Hematopoietic multipotent progenitor cell (in vitro differentiated cells): ENCODE measurements around the gene PAQR5. TPM values are rescaled to one million over a fixed set of nuclear protein-coding genes. Genes with fewer than 3 reads are reported as not detected.
"Not testable (repeated sequence)": the region's sequence is repeated elsewhere in the genome, so short reads cannot be mapped to it uniquely, and the experiment has no call there.

Experiments
- DNase-seq, 3 donors: peaks; one replicate each; pipeline ENCODE4 v3.0.0-alpha.2; 2011 to 2015; ENCODE audit warnings: low read depth in 2 of 3, low spot score in 2 of 3
- total RNA-seq: library from RNA; depleted of rRNA; stranded (reverse); fragments of >200 nt; gene quantifications from one replicate; pipeline ENCODE4 v1.2.3, GENCODE V29; 2012

Gene PAQR5
- total RNA-seq, 1 donor: 0.27 TPM

DNA sequence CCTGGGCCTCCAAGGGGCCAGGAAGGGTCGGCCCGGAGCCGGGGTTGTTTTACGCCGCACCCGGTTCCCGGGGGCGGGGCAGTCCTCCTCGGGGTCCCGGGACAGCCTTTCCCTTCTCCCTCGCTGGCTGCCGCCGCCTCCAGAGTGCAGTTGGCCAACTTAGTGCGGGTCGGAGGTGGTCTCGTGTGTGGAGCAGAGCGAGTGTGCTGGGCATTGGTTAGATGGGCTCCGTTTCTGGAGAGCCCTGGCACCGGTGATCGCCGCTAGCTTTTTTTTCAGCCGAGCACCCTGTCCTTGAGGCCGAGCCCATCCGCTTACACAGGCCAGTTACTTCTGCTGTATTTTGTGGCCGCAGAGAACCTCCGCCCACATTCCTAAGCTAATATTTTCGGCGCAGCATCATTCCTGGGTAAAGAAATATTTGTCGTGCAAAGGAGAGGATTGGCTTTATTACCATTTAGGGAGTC, 116.0 kb downstream of the PAQR5 start:
- DNase-seq: peak in 1 of 3 donors; percentile 28

DNA sequence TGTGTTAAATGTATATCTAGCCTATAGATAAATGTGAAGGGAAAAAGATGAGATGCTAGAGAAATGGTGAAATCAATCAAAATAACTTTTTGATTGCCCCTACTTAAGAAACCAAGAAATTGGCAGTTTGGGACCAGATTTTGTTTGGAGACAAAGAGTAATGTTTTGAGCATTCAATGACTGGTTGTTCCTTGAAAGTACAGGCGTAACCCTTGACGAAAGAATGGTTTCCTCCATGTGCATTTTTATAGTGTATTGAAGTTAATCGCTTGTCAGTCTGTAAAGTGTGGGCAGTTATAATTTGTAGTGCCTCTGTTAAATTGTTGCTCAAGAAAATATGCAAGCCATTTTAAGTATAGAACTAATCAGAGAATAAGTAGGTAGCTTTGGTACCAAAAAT, 116.7 kb downstream of the PAQR5 start:
- no peak for DNase-seq

DNA sequence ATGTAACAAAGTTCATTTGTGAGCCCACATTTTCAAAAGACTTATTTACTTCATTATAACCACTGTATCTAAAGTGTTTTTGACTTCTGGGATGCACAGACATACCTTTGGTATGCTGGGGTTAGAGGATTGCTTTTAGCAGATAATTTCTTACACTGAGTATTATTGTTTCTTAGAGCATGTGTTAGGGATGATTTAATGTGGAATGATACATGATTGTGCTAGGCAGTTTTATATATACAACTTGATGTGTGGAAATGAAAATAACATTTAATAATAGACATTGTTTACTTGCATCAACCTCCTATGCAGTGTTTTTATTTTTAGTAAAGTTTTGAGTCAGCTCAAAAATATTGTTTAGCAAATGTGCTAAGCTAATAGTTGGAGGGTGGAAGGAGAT, 118.9 kb downstream of the PAQR5 start:
- no peak for DNase-seq

DNA sequence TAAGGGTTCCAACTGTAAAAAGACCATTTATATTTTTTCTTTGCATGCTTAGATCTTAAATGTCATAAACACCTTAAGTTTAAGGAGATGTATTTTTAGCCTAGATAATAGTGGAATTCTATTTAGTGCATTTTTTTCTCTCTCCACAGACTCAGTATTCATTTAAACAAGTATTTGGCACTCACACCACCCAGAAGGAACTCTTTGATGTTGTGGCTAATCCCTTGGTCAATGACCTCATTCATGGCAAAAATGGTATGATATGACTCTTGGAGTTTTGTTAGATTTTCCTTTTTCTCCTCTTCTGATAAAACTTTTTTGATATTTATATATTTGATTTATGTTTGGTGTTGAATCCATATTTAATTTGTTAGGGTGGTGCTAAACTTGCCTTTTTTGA, 122.8 kb downstream of the PAQR5 start:
- DNase-seq: no peak

DNA sequence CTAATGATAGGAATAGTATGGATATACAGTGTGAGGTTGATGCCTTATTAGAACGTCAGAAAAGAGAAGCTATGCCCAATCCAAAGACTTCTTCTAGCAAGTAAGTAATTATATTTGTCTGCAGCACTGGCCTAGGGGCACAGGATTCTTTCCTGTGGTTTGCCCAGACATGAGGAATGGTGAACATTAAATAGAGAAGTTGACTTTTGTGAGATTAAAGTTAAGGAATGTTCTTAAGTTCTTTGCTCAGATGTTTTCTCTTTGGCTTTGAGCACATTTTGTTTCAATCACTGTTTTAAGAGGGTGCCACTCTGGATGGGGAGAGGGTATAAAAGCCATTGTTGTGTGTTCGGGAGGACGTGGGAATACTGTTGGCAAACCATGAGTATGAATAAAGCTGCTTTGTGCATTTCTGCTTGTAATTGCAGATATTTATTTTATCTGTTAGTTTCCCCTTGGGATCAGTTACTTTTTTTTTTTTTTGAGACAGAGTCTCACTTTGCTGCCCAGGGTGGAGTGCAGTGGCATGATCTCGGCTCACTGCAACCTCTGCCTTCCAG, 123.7 kb downstream of the PAQR5 start:
- DNase-seq: no peak

DNA sequence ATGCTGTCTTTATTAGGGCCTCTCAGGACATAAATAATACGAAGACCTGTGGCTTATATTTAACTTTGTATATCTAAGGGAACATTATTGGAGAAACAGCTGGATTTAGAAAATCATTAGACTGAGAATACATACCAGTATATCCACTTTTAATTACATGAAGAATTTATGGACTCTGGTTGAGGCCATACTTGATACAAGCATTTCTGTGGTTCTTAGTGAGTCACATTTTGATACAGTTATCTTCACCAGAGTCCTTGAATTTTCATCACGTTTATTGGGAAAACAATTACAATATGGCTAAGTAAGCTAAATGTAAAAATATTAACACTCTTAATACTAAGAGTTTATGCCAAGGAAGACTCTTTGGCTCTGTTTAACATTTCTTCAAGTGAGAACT, 125.3 kb downstream of the PAQR5 start:
- no peak for DNase-seq

DNA sequence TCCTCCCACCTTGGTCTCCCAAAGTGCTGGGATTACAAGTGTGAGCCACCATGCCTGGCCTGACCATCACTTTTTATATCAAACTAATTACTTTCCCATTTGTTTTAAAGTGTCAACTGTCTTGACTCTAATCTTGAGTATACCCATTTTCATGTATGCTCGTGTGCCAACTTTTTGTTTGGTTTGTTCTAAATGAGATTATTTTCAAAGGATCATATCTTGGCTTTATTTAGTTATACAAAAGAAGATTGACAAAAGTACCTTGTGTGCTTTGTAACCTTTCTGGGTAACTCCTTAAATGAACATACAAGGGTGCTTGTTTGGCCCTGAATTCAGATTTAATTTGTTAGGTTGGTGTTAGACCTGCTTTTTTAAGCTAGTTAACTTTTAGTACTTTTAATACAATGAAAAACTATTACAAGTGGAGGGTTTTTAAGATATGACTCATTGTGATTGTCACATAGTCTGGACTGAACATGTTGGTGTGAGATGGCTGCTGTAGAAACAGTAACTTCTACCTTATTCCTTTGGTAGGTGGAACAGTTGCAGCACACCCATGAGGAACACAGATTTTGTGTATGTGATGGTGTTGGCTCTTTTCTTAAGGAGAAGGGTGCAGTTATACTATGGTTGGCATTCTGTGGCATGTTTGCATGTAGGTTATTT, 126.2 kb downstream of the PAQR5 start:
- no peak for DNase-seq

DNA sequence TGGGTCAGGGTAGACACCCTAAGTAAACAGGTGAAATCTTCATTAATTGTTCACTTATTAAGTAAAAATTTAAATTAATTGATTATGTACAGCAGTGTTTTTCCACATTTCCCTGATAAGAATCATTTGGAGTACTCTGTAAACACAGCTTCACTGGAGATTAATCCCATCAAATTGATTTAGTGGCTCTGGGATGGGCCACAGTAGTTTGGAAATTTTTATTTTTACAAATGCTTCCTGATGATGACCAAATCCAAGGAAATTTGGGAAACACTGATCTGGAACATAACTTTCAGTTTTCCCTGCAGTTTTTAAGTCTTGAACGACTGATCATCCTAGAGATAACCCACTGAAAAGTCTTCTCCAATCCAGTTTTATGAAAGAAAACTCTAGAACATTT, 135.1 kb downstream of the PAQR5 start:
- no peak for DNase-seq

DNA sequence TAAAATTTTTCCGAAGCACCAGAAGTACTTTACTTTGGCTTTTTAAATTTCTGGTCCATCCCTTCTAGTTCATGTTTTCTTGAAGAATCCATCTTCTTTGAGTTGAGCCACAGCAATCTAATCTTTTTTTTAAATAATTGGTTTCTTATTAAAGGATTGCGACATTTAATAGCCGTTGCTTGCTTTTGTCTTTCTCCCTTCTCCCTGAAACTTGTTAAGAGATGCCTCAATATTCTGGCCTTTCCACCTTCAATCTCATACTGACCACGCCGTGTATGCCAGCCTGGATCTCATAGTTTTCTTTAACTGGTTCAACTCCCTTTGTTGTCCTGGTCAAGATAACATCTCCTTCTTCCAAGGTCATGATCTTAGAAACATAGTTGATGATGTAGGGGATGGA, 135.5 kb downstream of the PAQR5 start:
- DNase-seq: no peak

DNA sequence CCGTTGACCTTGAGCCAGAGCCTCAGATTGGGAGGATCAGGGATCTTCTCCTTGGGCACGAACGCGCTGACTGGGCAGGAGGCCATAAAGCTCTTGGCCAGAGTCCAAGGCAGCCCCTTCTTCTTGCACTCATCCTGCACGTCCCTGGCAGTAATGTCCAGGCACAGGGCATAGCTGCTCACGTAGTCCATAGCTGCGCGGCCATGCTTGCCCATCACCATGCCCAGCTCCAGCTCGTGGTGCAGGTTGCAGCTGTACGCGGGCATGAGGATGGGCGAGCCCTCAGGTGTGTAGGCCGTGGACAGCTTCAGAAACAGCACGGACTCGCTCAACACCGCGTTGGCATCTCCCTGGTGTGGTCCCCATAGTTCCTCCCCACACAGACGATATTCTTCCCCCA, 136.0 kb downstream of the PAQR5 start:
- no peak for DNase-seq

DNA sequence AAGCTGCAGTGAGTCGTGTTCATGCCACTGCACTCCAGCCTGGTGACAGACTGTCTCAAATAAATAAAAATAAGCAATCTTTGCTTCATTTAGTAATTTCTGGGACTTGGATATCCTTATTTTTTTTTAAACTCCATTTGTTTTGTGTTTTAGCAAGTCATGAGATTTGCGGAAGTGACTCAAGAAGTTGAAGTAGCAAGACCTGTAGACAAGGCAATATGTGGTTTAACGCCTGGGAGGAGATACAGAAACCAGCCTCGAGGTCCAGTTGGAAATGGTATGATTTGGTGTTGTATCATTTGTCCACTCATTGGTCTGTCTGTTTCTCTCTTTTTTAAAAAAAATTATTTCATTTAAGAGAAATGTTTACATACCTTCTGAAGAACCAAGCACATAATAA, 137.3 kb downstream of the PAQR5 start:
- peak in 1 of 3 donors; percentile 11 for DNase-seq

DNA sequence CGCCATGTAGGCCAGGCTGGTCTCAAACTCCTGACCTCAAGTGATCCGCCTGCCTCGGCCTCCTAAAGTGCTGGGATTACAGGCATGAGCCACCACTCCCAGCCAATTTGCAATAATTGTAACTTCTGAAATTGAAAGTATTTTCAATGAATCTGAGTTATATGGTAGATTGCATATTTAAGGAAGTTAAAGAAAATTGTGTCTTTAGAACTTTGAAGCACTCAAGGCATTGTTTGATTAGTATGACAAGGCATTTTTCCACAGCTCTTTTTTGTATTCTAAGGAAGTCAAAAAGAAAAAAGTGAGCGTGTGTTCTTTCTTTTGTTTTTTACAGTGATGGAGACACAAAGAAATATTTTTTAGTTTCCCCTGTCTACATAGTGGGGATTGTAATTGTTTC, 138.2 kb downstream of the PAQR5 start:
- peak in 1 of 3 donors; percentile 68 for DNase-seq

DNA sequence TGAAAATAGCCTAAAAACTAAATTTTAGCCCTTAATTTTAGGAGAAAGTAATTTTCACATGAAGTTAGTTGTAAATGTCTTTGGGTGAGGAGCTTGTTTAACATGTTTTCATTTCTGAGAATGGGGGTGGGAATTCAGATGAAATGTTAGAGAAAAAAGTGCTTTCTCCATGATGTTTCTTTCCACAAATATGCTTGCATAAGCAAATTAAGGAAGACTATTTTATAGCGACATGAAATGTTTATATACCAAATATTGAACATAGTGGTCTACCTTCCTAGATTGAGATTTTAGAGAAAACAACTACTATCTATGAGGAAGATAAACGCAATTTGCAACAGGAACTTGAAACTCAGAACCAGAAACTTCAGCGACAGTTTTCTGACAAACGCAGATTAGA, 140.9 kb downstream of the PAQR5 start:
- DNase-seq: no peak

DNA sequence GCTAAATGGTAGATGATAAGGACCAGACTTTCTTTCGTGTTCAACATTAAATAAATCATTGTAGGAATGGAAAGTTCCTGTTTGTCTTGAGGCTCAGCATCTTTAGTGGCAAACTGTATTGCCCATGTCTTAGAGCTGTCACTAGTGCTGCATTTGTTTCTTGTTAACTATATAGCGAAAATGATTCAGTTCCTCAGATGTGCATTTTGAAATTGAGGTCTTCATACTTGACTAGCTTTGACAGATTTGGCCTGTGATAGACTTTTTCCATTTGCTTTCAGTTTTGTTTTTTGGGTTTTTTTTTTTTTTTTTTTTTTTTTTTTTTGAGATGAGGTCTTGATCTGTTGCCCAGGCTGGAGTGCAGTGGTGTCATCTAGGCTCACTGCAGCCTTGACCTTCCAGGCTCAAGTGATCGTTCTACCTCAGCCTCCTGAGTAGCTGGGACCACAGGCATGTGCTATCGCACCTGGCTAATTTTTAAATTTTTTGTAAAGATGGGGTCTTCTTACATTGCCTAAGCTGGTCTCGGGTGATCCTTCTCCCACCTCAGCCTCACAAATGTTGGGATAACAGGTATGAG, 144.4 kb downstream of the PAQR5 start:
- peak in 1 of 3 donors; percentile 20 for DNase-seq

DNA sequence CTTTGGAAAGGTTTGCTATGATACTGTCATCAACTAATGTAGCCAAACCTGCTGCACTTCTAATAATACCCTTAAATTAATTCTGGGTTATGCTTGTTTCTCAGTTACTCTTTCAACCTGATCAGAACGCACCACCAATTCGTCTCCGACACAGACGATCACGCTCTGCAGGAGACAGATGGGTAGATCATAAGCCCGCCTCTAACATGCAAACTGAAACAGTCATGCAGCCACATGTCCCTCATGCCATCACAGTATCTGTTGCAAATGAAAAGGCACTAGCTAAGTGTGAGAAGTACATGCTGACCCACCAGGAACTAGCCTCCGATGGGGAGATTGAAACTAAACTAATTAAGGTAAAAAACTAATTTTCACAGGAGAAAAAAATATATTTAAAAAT, 146.0 kb downstream of the PAQR5 start:
- no peak for DNase-seq

DNA sequence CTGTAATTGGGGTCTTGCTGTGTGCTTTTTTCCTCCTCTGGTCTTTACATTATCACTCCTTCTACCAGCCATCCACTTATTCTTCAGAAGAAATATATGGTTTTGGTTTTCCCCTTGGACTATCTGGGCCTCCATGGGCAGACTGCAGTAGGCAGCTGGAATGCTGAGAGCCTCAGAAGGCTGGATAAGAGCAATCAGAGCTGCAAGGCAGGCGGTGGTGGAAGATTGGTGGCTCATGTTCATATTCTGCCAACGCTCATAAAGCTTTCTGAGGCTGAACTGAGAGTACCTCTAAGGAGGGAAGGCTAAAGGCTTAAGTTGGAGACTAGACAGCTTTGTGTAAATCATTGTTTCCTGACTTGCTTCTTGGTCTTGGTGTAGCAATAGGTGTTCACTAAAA, 148.2 kb downstream of the PAQR5 start:
- DNase-seq: no peak

DNA sequence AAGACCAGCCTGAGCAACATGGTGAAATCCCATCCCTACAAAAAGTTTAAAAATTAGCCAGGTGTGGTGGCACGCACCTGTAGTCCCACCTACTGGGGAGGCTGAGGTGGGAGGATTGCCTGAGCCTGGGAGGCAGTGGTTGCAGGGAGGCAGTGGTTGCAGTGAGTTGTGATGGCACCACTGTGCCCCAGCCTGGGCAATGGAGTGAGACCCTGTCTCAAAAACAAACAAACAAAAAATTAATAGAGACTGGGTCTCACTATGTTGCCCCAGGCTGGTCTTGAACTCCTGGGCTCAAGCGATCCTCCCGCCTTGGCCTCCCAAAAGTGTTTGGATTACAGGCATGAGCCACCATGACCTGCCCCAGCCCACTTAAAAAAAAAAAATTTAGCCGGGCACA, 151.5 kb downstream of the PAQR5 start:
- DNase-seq: not testable (repeated sequence)

DNA sequence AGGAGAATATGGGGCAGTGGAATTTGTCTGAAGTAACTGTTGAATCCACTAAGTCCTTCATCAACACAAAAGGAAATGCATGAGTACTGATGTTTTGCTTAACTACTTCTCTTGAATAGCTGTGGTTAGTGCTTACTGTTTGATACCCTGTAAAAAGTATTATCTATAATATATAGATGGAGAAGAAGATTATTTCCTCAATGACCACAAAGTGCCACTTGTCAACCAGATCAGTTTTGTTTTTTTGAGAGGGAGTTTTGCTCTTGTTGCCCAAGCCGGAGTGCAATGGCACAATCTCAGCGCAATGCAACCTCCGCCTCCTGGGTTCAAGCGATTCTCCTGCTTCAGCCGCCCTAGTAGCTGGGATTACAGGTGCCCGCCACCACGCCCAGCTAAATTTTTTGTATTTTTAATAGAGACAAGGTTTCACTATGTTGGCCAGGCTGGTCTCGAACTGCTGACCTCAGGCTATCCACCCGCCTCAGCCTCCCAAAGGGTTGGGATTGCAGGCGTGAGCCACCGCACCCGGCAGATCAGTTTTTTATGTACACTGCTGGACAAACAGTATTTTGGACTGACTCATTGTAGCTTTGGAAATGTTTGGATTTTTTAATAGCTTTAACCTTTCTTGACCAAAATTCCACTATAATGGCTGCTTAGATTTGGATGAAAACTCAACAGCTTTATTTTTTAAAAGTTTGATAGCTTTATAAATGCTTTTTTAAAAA, 152.4 kb downstream of the PAQR5 start:
- DNase-seq: no peak

DNA sequence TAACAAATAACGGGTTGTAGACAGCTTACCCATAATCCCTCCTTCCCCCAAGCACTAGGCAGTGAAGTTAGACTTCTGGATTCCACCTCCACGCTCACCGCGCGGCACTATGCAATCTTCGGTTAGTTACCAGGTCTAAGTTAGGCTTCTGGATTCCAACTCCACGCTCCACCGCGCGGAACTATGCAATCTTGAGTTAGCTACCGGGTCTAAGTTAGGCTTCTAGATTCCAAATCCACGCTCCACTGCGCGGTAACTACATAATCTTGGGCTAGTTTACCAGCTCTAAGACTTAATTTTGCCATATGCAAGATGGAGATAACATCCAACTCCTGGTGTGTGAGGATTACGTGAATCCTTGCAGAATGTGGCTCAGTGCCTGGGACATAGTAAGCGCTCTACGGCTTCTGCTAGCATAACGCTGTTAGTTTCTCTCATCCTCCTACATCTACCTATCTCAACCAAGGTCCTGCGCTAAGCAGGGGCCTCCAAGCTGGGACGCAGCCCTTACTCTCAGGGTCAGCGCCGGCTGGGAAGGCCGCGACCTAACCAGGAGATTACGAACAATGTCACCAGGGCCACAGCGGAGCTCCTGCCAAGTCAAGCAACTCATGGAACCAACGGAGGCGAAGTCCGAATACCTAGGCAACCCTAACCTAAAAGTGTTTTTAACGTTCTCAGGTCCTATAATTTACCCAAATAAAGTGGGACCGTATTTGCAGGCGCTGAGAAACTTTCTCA, 153.4 kb downstream of the PAQR5 start:
- no peak for DNase-seq

DNA sequence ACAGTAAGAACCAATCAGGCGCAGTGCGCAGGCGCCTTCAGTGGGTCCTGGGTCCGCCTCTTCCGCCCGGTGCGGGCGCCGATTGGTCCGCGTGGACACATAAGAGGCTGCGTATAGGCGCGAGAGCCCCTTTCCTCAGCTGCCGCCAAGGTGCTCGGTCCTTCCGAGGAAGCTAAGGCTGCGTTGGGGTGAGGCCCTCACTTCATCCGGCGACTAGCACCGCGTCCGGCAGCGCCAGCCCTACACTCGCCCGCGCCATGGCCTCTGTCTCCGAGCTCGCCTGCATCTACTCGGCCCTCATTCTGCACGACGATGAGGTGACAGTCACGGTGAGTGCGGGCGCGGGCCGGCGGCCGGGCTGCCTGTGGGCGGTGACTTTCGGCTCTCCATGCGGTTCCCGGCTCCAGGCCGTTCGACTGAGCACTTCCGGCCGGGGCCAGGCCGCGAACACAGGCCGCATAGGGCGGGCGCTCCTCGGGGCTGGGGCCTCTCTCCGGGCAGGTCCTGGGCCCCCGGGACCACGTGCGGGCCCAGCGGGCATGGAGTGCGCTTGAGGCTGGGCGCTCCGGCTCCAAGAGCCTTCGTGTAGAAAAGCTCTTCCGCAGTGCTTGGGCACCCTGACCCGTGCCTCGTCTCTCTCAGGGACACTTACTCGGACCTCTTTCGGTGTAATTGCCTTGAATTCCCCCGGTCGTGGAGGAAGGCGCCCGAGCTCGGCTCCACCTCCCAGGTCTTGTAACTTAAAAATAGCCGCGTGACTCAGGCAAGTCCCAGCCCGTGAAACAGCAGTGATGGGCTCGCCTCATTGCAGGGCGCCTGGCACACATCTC, 154.2 kb downstream of the PAQR5 start, which contains the start of gene RPLP1:
RPLP1 (plus strand) TSS at position 127 of the 830 bp plus-strand sequence; CDS start at position 258, 131 bp downstream.
- DNase-seq: peak; percentile 94 to 98 (median 94)
